K562 (cell line): ENCODE results near the gene SNIP1. TPM values are rescaled to one million over a fixed set of nuclear protein-coding genes. Genes with fewer than 3 reads are reported as not detected.
"Not testable (repeated sequence)": the region's sequence is repeated elsewhere in the genome, so short reads cannot be mapped to it uniquely, and the experiment has no call there.

Experiments
- ATAC-seq: fragments of 200-7000 bp; cut with Tn5 transposase; 3 replicates; pipeline ENCODE4 v1.9.1; 2020; ENCODE audit warnings: moderate library complexity
- BruUV-seq: library from RNA; stranded (reverse); fragments of 400-500 nt; replicated peaks from 2 replicates; lab custom pipeline; 2021; lab: Mats Ljungman, UMichigan
- CTCF ChIA-PET: fragments of 300-600 bp; formaldehyde crosslinking; extraction: SDS; loops from one replicate; lab custom pipeline; 2021; ENCODE audit warnings: low intra/inter-chr PET ratio; lab: Yijun Ruan, JAX
- POLR2A ChIA-PET: fragments of 300-600, 350-650 bp; sonication (Branson Sonifier 250); formaldehyde crosslinking; extraction: SDS; loops from one replicate; lab custom pipeline; 2021; ENCODE audit warnings: antibody characterized with exemption, inconsistent platforms; lab: Yijun Ruan, JAX
- DNase-seq, 4 experiments: peaks; one replicate each; pipeline versions ENCODE4 v3.0.0 to v3.0.0-alpha.2; 2011 to 2018; ENCODE audit warnings: low spot score in 3 of 4, mixed read lengths in 3 of 4; ENCODE audit errors: extremely low read depth in 1 of 4
- FAIRE-seq: peaks from 2 replicates; lab custom pipeline; 2011; peaks lifted over from hg19 to GRCh38; lab: Jason Lieb, UNC
- H2AFZ ChIP-seq: 2 replicates; pipeline ENCODE4 v1.6.0; 2011; ENCODE audit warnings: low read depth, low read length, control low read depth, inconsistent platforms
- H3K27ac ChIP-seq: fragments of 200-600 bp; 3 replicates; pipeline ENCODE4 v1.8.0; 2011; ENCODE audit warnings: low read depth, mild to moderate bottlenecking, control low read depth, inconsistent platforms, low read length, moderate library complexity, mixed read lengths; ENCODE audit errors: extremely low read depth
- H3K27me3 ChIP-seq, 2 experiments: fragments of 300-600 bp in 1 of 2; 2 replicates in 1 of 2; 3 replicates in 1 of 2; pipeline versions ENCODE4 v1.6.0 to v1.8.0; 2011; ENCODE audit warnings: inconsistent platforms in 2 of 2, low read length in 2 of 2, mild to moderate bottlenecking in 1 of 2, mixed read lengths in 1 of 2, moderate library complexity in 1 of 2; ENCODE audit not compliant: control insufficient read depth in 2 of 2, insufficient read depth in 2 of 2
- H3K36me3 ChIP-seq: fragments of 300-600 bp; 3 replicates; pipeline ENCODE4 v1.8.0; 2011; ENCODE audit warnings: mild to moderate bottlenecking, low read length, inconsistent platforms; ENCODE audit not compliant: control insufficient read depth, insufficient read depth
- H3K4me1 ChIP-seq, 2 experiments: fragments of 200-600 bp in 1 of 2; replicated peaks in 1 of 2; 2 replicates in 1 of 2; 3 replicates in 1 of 2; pipeline versions ENCODE4 v1.5.1 to v1.8.0; 2011; ENCODE audit warnings: inconsistent platforms in 2 of 2, low read length in 2 of 2, mild to moderate bottlenecking in 1 of 2, mixed read lengths in 1 of 2, moderate library complexity in 1 of 2; ENCODE audit not compliant: control insufficient read depth in 2 of 2, insufficient read depth in 2 of 2
- H3K4me2 ChIP-seq: 2 replicates; pipeline ENCODE4 v1.6.1; 2011; ENCODE audit warnings: low read length, control low read depth, inconsistent platforms, mixed read lengths; ENCODE audit not compliant: insufficient read depth
- H3K4me3 ChIP-seq: fragments of 200-600 bp; sonication (generic), shearing (Covaris generic); 2 replicates; pipeline ENCODE4 v1.5.1; 2016; ENCODE audit warnings: control low read depth, inconsistent platforms
- H3K79me2 ChIP-seq: fragments of 200-600 bp; 3 replicates; pipeline ENCODE4 v1.8.0; 2011; ENCODE audit warnings: low read length, inconsistent platforms; ENCODE audit not compliant: control insufficient read depth, insufficient read depth
- H3K9ac ChIP-seq, 2 experiments: 2 replicates each; pipeline versions ENCODE4 v1.6.0 to v1.6.1; 2011; ENCODE audit warnings: low read depth in 2 of 2, low read length in 2 of 2, control low read depth in 1 of 2, inconsistent platforms in 1 of 2, mild to moderate bottlenecking in 1 of 2, mixed read lengths in 1 of 2; ENCODE audit not compliant: insufficient read depth in 1 of 2
- H3K9me1 ChIP-seq: one replicate; pipeline ENCODE4 v1.6.0; 2011; ENCODE audit warnings: inconsistent platforms, mild to moderate bottlenecking, low read length, moderate library complexity; ENCODE audit not compliant: control insufficient read depth, insufficient read depth
- H3K9me3 ChIP-seq: replicated peaks from 2 replicates; pipeline ENCODE4 v1.5.1; 2011; ENCODE audit warnings: low read depth, low read length, inconsistent platforms; ENCODE audit not compliant: control insufficient read depth, insufficient read depth
- H4K20me1 ChIP-seq: replicated peaks from 2 replicates; pipeline ENCODE4 v1.6.1; 2011; ENCODE audit warnings: low read length, inconsistent platforms, mixed read lengths; ENCODE audit not compliant: control insufficient read depth, insufficient read depth
- ZNF121 ChIP-seq: sonication (generic); formaldehyde crosslinking; conservative IDR thresholded peaks from 2 replicates; pipeline ENCODE4 v1.8.0; 2022; ENCODE audit warnings: missing genetic modification reagents
- WGBS: fragments of 100-300 bp; shearing (Covaris generic); methylation state at CpG from one replicate; pipeline ENCODE4 v1.1.6; 2016; ENCODE audit warnings: low coverage, mixed read lengths; ENCODE audit not compliant: insufficient coverage; ENCODE audit errors: missing lambda C conversion rate; 5-methylcytosine and 5-hydroxymethylcytosine counted together
- in situ Hi-C: fragments of 300-500 bp; cut with MboI; formaldehyde crosslinking; loops from 4 replicates; pipeline ENCODE4 v1.15.0; 2018; ENCODE audit warnings: inconsistent platforms, mixed read lengths
- intact Hi-C: fragments of 100-400 bp; cut with micrococcal nuclease; formaldehyde crosslinking; loops from 2 replicates; pipeline ENCODE4 v1.14.2; 2022
- polyA plus RNA-seq, 8 experiments: library from polyadenylated mRNA; depleted of rRNA in 4 of 8; stranded (reverse) in 5 of 8; unstranded in 3 of 8; fragments of >200 nt; fragmentation: Nextera tagmentation in 2 of 8; fragmentation: Illumina TruSeq in 1 of 8; extraction: Ambion mirVana in 2 of 8; extraction: Trizol in 1 of 8; gene quantifications; 2 replicates each; pipeline versions ENCODE4 v1.2.1 to v1.2.3, GENCODE V29; 2011 to 2014; ENCODE audit warnings: inconsistent platforms in 1 of 8, missing spikeins in 1 of 8
- total RNA-seq, 7 experiments: library from RNA; depleted of rRNA in 6 of 7; stranded (reverse); fragments of >200 nt in 6 of 7; fragmentation: Illumina TruSeq in 2 of 7; extraction: Trizol in 2 of 7; gene quantifications; 2 replicates each; pipeline versions ENCODE4 v1.2.1 to v1.2.3, GENCODE V29; 2011 to 2021; ENCODE audit warnings: low replicate concordance in 1 of 7
- TF ChIP-seq, protein P1 (sequence below): sonication (generic); formaldehyde crosslinking; IDR thresholded peaks from 2 replicates; pipeline ENCODE4 v1.8.0; 2022; ENCODE audit warnings: missing genetic modification reagents, mild to moderate bottlenecking, borderline replicate concordance

The SNIP1 gene
- total and polyA plus RNA-seq, 9 of the 15 experiments (the other 6 are each of a cell fraction or from before 2014, with no cell fraction given) = 2.9 to 25.9 (median 14.6) TPM

DNA sequence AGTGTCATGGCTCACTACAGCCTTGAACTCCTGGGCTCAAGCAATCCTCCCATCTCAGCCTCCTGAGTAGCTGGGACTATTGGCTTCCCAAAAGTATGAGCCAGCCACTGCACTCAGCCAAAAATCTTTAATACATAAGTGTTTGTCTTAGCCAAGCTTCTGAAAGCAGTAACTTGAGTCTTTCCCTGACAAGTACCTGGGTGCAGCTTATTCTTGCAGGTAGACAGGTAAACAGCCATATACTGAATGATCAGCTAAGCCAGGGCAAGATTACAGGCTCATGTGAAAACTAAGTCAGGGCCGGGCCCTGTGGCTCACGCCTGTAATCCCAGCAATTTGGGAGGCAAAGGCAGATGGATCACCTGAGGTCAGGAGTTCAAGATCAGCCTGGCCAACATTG, 47.4 kb downstream of the SNIP1 start:
- CTCF ChIA-PET = no interaction called here
- BruUV-seq = no TSS peak
- H3K9me3 ChIP-seq = no peaks in the 10 kb centered on the region
- TF ChIP-seq ZNF121 (CRISPR knock-in tag) = peak; percentile 69; the same call in 1 of the 2 replicates
- TF ChIP-seq, protein P1, sequence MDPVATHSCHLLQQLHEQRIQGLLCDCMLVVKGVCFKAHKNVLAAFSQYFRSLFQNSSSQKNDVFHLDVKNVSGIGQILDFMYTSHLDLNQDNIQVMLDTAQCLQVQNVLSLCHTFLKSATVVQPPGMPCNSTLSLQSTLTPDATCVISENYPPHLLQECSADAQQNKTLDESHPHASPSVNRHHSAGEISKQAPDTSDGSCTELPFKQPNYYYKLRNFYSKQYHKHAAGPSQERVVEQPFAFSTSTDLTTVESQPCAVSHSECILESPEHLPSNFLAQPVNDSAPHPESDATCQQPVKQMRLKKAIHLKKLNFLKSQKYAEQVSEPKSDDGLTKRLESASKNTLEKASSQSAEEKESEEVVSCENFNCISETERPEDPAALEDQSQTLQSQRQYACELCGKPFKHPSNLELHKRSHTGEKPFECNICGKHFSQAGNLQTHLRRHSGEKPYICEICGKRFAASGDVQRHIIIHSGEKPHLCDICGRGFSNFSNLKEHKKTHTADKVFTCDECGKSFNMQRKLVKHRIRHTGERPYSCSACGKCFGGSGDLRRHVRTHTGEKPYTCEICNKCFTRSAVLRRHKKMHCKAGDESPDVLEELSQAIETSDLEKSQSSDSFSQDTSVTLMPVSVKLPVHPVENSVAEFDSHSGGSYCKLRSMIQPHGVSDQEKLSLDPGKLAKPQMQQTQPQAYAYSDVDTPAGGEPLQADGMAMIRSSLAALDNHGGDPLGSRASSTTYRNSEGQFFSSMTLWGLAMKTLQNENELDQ (CRISPR knock-in tag) = no peak
- no peak overlapping the region for H3K9ac ChIP-seq
- peaks cover 10% of the 10 kb centered on the region for H3K79me2 ChIP-seq
- 93% methylated on average over 2 of the region's 2 CpGs for WGBS
- H2AFZ ChIP-seq = no peak overlapping the region
- peaks cover 77% of the 10 kb centered on the region for H3K36me3 ChIP-seq
- DNase-seq (no peak), ATAC-seq (no peak), FAIRE-seq (no peak)
- no peaks in the 10 kb centered on the region; a peak in 1 of 5 replicates for H3K4me1 ChIP-seq
- in situ Hi-C loops (no loop called here), intact Hi-C loops (no loop called here)
- POLR2A ChIA-PET = interaction anchor here (1.3 to 2.5 kb wide), 4 partner anchors 8 to 31 kb away, joined by 8 to 13 read pairs (median 8); partner anchors contain the start of gene MEAF6
- H4K20me1 ChIP-seq = no peaks in the 10 kb centered on the region
- no peak overlapping the region for H3K27ac ChIP-seq
- H3K4me3 ChIP-seq = no peak overlapping the region
- no peaks in the 10 kb centered on the region for H3K27me3 ChIP-seq
- no peak overlapping the region for H3K4me2 ChIP-seq
- H3K9me1 ChIP-seq = no peaks in the 10 kb centered on the region

GRCh38 chr1:37502791-37503190, 51.3 kb downstream of the SNIP1 start:
- BruUV-seq, H3K4me3 ChIP-seq, in situ Hi-C loops, H4K20me1 ChIP-seq, H3K4me2 ChIP-seq, H3K27me3 ChIP-seq, ATAC-seq, DNase-seq, intact Hi-C loops, H3K79me2 ChIP-seq, H2AFZ ChIP-seq, H3K9me3 ChIP-seq, H3K9me1 ChIP-seq, FAIRE-seq, H3K27ac ChIP-seq, CTCF ChIA-PET, H3K9ac ChIP-seq, H3K4me1 ChIP-seq: not testable (repeated sequence)
- POLR2A ChIA-PET = interaction anchor here (0.5 to 6.1 kb wide), 7 partner anchors 11 to 550 kb away, joined by 3 to 42 read pairs (median 3); partner anchors contain the start of genes MEAF6 and ZC3H12A
- H3K36me3 ChIP-seq = peaks cover 86% of the 10 kb centered on the region
- WGBS = 94% methylated on average over 2 of the region's 2 CpGs
